ENCODE results near the gene TLR7. TPM values are rescaled to one million over a fixed set of nuclear protein-coding genes. Genes with fewer than 3 reads are reported as not detected.
A peak's percentile ranks its signal among the peaks of the same experiment; 100 is the strongest.

Gene TLR7
- total and polyA plus RNA-seq, 7 donors: 0.03 to 0.73 (median 0.08) TPM

- H3K4me1 ChIP-seq: no peaks in the 10 kb centered on the region
- no peak overlapping the region for H3K27ac ChIP-seq
- H3K9me3 ChIP-seq: no peaks in the 10 kb centered on the region
- no peak overlapping the region for H3K4me3 ChIP-seq
- no peaks in the 10 kb centered on the region for H3K27me3 ChIP-seq (ENCODE audit: insufficient read depth in 3 of 3, low read length in 2 of 3)
- no peak for ATAC-seq
- intact Hi-C loops (cut with DNase I): no loop called here
- 74 to 79% (median 77%) methylated on average over 4 of the region's 4 CpGs for WGBS, 3 donors
- H3K36me3 ChIP-seq (ENCODE audit: insufficient read depth in 1 of 2, low read depth in 1 of 2): no peaks in the 10 kb centered on the region
- no peak for TF ChIP-seq CTCF (IDR thresholded peaks at IDR 0.05)
- DNase-seq: no peak
These were observed 24.3 kb downstream of the TLR7 start for GRCh38 chrX:12891171-12891570.

DNA sequence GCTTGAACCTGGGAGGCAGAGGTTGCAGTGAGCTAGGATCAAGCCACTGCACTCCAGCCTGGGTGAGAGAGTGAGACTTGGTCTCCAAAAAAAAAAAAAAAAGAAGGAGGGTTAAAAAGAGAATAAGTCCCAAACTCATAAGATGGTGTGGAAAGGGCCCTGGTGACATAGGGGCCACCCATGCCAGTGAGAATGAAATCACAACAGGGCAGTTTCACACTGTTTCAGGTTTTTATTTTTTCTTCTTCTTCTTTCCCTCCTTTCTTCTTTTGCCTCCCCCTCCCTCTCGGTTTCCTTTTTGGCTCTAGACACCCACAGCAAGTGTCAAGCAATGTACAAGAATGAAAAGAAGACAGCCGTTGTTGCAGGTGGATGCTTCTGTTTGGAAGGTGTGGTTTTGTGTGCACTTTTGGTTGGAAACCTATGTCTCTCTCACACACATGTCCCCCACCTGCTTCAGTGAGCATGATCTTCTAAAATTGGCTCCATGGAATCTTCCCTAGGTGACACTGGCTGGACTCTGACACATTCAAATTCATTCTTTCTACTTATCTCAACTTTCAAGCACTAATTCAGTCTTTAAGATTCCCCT is 25.1 kb downstream of the TLR7 start:
- TF ChIP-seq CTCF (IDR thresholded peaks at IDR 0.05): no peak
- no peak overlapping the region for H3K27ac ChIP-seq
- intact Hi-C loops (cut with DNase I): no loop called here
- 20 to 33% (median 23%) methylated on average over 2 of the region's 2 CpGs for WGBS, 3 donors
- no peaks in the 10 kb centered on the region for H3K4me1 ChIP-seq
- H3K36me3 ChIP-seq (ENCODE audit: insufficient read depth in 1 of 2, low read depth in 1 of 2): no peaks in the 10 kb centered on the region
- ATAC-seq (no peak), DNase-seq (no peak)
- peaks cover 0 to 4% (median 0%) of the 10 kb centered on the region in 3 donors for H3K27me3 ChIP-seq (ENCODE audit: insufficient read depth in 3 of 3, low read length in 2 of 3)
- H3K4me3 ChIP-seq: no peak overlapping the region
- no peaks in the 10 kb centered on the region for H3K9me3 ChIP-seq

DNA sequence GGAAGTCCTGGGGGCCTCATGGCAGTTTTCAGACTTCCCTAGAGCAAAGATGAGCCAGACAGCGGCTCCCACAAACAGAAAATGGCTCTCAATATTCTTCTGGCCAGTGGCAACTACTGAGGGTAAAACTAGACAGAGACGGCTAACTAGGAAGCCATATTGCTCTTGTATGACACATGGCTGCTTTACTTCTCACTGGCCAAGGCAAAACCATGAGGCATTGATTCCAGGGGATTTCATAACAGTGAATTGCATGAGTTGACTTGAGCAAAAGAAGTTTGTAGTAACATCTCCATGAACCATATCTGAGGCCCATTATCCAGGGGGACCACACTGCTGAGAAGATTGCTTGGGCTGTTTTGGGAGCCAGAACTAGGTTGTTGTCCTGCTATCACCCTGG is 25.8 kb downstream of the TLR7 start:
- Histone ChIP-seq H3K27me3 (ENCODE audit: insufficient read depth in 3 of 3, low read length in 2 of 3) (peaks cover 0 to 5% (median 0%) of the 10 kb centered on the region in 3 donors), H3K4me3 (no peak overlapping the region), H3K27ac (no peak overlapping the region), H3K4me1 (no peaks in the 10 kb centered on the region), H3K36me3 (ENCODE audit: insufficient read depth in 1 of 2, low read depth in 1 of 2) (no peaks in the 10 kb centered on the region), H3K9me3 (no peaks in the 10 kb centered on the region)
- DNase-seq: no peak
- intact Hi-C loops (cut with DNase I): no loop called here
- no peak for TF ChIP-seq CTCF (IDR thresholded peaks at IDR 0.05)
- 71 to 84% (median 72%) methylated on average over 2 of the region's 2 CpGs for WGBS, 3 donors
- ATAC-seq: no peak

GRCh38 chrX:12894074-12895030 is 27.5 kb downstream of the TLR7 start:
- WGBS, 3 donors: 51 to 61% (median 61%) methylated on average over 12 of the region's 12 CpGs
- Histone ChIP-seq H3K27me3 (ENCODE audit: insufficient read depth in 3 of 3, low read length in 2 of 3) (peaks cover 0 to 5% (median 0%) of the 10 kb centered on the region in 3 donors), H3K4me1 (no peaks in the 10 kb centered on the region), H3K36me3 (ENCODE audit: insufficient read depth in 1 of 2, low read depth in 1 of 2) (no peaks in the 10 kb centered on the region), H3K4me3 (no peak overlapping the region), H3K9me3 (no peaks in the 10 kb centered on the region), H3K27ac (no peak overlapping the region)
- DNase-seq (peak; percentile 16 to 52), ATAC-seq (no peak)
- peak; percentile 34 for TF ChIP-seq CTCF (IDR thresholded peaks at IDR 0.05)
- intact Hi-C loops (cut with DNase I): no loop called here

Data from psoas muscle (tissue), 8 donors.